ENCODE measurements around the gene PARD6A.

PARD6A gene, protein sequence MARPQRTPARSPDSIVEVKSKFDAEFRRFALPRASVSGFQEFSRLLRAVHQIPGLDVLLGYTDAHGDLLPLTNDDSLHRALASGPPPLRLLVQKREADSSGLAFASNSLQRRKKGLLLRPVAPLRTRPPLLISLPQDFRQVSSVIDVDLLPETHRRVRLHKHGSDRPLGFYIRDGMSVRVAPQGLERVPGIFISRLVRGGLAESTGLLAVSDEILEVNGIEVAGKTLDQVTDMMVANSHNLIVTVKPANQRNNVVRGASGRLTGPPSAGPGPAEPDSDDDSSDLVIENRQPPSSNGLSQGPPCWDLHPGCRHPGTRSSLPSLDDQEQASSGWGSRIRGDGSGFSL

DNA sequence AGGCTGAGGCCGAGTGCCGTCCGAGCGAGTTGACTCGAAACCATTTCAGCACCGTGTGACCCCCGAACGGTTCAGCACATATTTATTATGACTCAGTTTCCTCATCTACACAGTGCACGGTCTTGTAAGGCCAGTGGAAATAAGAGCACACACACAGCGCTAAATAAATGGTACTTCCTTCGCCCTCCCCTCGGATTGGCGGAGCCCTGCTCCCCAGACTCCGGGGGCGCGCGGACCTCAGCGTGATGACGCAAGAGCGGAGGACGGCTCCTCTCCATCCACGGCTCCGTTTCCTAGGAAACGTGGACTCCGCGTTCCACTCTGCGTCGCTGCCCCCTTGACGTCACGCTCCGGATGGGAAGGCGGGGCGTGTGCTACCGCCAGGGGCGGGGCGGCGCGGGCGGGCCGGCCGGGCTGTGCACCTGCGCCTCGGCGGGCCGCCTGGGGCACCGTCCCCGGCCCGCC lies at the start of gene PARD6A:
PARD6A (plus strand) TSS at position 397 of the 465 bp plus-strand sequence. CDS start 79 bp downstream, outside the sequence.
- peak; percentile 98 for DNase-seq

DNA sequence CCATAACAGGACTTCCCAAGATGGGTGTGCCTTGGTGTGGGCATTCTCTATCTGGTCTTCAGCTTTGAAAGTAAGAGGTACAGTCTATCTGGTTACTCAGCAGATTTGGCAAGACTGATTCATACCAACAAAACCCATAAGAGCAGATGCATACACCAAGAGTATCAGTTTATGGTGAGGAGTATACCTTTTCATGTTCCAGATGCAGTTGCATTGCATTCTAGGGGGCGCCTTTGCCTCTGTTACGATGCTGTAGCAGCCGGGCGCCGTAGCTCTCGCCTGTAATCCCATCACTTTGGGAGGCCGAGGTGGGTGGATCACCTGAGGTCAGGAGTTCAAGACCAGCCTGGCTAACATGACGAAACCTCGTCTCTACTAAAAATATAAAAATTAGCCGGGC lies 47.0 kb upstream of the PARD6A start:
- peak; percentile 6 for DNase-seq

DNA sequence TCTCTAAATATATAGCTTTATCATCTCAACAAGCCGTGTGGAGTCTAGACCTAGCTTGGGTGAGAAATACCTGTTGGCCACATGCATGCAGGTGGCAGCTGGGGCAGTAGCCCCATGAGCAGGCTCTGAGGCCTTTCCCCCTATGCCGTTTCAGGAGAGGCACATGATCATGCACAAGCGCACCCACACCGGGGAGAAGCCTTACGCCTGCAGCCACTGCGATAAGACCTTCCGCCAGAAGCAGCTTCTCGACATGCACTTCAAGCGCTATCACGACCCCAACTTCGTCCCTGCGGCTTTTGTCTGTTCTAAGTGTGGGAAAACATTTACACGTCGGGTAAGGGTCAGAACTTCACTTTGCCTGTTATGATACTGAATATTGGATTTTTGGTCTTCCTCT lies 32.5 kb upstream of the PARD6A start:
- no peak for DNase-seq

DNA sequence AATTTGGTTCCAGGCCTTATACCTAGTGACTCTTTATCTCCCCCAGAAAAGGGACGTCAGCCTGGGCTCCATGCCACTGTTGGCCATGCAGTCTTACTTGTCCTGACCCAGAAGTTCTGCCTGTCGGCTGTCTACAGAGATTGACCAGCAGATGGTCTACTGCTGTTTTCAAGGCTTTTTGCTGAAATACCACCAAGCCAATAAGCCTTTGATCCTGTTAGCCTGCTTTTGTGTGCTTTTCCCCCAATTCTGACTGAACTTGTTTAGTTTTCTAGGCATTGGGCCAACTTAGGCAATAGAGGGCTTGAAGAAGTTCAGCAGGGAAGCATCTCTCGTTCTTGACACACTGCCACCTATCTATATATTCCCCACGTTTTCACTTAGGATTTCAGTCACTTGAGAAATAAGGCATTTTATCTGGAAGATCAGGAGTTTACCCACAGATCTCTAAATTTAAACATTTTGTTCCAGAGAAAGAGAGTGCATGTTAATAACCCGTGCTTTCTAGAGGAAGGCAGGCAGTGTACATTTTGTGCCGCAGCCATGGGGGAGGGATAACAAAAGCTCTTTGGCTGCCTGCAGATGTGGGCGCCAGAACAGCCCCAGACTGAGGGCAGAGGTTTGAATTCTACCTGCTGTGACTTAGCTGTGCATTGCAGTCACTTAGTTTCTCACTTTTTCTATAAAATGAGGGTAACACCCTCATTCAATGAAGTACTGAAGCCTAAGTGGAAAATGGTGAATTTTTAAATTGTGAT lies 28.2 kb upstream of the PARD6A start:
- no peak for DNase-seq

DNA sequence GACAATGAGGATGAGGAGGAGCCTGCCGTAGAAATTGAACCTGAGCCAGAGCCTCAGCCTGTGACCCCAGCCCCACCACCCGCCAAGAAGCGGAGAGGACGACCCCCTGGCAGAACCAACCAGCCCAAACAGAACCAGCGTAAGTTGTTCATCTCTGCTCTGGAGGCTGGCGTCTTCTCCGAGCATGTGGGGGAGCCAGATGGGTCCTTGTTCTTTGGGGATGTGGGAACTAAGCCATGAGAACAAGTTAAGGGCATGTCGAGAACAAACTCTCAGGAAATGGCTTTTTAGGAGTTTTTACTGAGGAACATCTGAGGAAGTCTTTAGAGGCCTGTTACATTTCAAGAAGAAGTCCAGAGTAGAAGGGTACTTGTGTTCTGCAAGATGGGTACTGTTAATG lies 24.0 kb upstream of the PARD6A start:
- no peak for DNase-seq

DNA sequence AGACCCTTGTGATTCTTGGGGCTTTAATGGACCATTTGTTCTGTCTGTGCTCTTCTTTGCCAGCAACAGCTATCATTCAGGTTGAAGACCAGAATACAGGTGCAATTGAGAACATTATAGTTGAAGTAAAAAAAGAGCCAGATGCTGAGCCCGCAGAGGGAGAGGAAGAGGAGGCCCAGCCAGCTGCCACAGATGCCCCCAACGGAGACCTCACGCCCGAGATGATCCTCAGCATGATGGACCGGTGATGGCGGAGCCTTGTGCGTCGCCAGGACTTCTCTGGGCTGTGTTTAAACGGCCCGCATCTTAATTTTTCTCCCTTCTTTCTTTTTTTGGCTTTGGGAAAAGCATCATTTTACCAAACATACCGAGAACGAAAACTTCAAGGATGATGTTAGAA lies 23.1 kb upstream of the PARD6A start:
- DNase-seq, result no peak

DNA sequence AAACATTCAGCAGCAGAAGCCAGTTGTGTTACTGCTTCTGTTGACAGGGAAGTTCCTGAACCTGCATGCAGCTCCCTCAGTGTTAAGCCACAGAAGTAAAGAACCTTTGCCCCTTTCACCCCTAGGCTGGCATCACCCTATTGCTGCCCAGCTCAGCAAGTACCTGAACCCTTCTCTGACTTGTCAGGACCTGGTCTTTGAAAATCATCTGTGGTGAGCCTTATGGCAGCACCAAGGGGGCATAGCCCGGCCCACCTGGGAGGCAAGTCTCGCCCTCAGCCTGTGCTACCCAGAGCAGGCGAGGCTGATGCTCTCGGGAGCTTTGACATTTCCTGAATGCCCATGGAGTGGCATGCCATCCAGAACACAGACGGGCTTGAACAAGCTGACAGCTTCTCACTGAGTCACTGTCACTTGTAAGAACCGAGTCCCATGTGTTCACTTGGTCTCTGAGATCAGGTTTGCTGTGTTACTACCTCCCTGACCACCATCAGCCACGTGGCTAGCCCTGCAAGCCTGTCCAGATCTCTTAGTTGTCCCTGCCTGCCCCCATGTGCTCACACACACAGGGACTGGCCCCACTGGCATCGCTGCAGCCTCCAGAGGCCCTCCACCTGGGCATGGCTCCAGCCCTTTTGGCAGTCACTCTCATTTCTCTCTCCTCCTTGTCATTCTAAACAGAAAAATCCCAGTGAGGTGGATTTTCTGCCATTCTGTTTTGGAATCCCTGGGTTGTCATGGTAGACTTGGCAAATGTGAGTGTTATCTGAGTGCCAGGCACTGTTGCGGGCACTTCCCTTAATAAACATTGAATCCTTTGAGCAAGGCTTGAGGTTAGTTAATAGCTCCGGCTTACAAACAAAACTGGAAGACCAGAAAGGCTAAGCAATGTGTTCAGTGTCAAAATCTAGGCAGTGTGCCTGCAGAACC lies 18.7 kb upstream of the PARD6A start:
- no peak for DNase-seq

DNA sequence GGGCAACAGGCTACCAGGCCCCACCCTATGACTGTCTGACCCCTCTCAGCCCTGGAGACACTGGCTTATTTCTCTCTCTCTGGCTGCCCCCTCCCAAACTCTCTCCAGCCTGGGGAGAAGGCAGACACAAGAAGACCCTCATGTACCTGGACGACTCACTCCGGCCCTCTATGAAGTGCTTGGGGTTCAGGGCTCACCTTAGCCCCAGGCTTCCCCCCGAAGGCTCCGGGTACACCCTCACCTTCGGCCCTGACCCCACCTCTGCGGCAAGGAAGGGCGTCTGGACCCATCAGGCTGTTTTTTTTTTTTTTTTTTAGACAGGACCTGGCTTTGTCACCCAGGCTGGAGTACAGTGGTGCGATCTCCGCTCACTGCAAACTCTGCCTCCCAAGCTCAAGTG lies 16.7 kb upstream of the PARD6A start:
- DNase-seq, result no peak

DNA sequence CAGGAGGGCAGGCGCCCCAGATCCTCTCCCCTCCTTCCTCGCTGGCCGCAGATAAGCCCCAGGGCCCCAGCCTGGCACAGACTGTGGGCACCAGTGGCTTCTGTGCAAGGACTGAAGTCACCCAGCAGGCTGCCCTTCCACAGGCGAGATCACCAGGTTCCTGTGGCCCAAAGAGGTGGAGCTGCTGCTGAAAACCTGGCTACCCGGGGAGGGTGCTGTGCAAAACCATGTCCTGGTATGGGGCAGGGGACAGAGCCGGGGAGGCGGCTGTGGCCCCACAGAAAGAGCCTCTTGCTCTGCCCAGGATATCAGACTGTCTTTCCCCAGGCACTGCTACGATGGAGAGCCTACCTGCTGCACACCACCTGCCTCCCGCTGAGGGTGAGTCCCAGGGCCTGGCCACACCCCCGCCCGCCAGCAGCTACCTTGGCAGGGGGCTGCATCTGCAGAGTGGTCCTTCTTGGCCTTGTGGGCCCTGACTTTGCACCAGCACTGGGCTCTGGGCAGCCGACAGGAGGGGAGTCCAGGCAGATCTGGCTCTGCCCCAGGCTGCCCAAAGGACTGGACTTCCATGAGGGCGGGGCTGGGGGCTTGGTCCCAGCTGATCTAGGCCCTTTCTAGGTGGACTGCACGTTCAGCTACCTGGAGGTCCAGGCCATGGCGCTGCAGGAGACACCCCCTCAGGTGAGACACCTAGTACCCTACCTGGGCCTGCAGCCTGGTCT lies 15.2 kb upstream of the PARD6A start:
- no peak for DNase-seq

DNA sequence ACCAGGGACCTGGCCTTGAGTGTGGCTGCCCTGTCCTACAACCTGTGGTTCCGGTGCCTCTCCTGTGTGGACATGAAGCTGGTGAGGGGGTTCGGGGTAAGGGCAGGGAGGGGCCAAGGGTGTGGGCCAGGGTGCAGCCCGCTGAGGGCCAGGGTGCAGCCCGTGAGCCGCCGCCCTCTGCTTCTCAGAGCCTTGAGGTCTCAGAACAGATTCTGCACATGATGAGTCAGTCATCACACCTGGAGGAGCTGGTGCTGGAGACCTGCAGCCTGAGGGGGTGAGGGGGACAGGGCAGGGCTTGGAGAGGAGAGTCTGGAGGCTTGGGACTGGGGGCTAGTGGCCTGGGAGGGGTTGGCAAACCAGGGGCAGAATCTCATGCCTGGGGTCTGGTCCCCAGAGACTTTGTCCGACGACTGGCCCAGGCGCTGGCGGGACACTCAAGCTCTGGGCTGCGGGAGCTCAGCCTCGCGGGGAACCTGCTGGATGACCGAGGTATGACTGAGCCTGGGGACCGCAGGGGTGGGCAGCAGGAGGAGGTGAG lies 13.6 kb upstream of the PARD6A start:
- DNase-seq, result no peak

DNA sequence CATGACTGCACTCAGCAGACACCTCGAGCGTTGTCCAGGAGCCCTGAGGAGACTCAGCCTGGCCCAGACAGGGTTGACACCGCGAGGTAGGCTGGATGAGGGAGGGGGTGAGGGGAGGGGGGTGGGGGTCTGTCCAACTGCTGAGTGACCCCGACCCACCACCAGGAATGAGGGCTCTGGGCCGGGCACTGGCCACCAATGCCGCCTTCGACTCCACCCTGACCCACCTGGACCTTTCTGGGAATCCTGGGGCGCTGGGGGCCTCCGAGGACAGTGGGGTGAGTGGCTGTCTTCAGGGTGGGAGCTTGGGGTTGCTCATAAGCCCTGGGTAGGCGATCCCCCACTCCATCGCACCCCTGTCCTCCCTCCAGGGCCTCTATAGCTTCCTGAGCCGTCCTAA lies 13.1 kb upstream of the PARD6A start:
- DNase-seq, result no peak

DNA sequence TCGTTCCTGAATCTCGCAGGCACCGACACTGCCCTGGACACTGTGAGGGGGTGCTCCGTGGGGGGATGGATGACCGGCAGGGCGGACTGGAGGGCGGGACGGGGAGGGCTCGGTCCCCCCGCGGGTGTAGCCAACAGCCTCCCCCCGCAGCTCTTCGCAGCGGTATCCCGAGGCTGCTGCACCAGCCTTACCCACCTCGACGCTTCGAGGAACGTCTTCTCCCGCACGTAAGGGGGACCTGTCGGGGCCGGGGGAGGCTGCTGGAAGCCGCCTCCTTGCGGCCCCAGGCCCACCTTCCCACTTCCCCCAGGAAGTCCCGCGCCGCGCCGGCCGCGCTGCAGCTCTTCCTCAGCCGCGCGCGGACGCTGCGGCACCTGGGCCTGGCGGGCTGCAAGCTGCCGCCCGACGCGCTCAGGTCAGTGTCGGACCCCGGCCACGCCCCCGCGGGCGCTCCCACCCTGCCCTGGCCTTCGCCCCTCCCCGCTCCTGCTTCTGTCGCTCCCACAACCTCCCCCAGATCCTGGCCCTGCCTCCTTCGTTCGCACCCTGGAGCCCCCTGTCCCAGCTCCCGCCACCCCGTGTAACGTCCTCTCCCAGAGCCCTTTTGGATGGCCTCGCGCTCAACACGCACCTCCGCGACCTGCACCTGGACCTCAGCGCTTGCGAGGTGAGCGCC lies 12.5 kb upstream of the PARD6A start:
- no peak for DNase-seq

DNA sequence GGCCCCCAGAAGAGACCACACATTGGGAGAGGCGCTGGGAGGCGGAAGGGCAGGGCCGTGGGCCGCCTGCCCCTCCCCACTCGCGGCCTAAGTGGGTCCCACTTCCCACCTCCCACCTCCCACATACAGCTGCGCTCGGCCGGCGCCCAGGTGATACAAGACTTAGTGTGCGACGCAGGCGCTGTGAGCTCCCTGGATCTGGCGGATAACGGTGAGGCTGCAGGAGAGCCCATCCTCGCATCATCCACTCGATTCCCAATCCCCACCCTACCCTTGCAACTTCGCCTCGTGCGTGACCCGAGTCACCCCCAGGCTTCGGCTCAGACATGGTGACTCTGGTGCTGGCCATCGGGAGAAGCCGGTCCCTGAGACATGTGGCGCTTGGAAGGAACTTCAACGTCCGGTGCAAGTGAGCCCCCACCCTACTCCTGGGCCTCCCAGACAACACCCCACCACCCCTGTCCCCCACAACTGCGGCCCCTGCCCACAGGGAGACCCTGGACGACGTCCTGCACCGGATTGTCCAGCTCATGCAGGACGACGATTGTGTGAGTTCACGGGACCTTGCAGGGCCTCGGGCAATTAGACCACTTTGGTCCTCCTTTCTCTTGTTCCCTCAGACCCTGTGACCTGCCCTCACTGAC lies 11.9 kb upstream of the PARD6A start:
- DNase-seq, result no peak

DNA sequence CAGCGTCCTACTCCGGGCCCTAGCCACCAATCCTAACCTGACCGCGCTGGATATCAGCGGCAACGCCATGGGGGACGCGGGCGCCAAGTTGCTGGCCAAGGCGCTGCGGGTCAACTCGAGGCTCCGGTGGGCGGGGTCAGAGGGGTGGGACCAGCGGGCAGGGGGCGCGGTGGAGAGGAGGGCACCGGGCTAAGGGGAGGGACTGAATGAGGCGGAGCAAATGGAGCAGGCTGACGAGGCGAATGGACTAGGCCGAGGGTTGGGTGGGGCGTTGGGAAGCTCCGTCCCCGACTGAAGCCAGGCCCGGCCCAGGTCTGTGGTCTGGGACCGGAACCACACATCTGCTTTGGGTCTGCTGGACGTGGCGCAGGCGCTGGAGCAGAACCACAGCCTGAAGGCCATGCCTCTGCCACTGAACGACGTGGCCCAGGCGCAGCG lies 11.2 kb upstream of the PARD6A start:
- DNase-seq, result no peak

DNA sequence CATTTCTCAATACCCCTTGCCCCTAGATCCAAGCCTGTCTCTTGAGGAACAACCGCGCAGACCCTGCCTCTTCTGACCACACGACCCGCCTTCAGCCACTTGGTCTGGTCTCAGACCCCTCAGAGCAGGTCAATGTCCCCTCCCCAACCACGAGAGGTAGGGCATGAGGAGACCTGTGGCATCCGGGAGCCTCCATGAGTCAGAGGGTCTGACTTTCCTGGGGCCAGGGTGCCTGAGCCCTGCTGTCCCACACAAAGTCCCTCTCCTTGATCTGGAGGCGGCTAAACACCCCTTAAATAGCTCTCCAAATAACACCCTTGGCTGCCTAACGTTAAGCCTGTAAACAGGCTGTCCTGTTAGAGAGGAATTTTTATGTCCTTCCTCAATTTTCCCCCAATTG lies 10.7 kb upstream of the PARD6A start:
- DNase-seq, result no peak

DNA sequence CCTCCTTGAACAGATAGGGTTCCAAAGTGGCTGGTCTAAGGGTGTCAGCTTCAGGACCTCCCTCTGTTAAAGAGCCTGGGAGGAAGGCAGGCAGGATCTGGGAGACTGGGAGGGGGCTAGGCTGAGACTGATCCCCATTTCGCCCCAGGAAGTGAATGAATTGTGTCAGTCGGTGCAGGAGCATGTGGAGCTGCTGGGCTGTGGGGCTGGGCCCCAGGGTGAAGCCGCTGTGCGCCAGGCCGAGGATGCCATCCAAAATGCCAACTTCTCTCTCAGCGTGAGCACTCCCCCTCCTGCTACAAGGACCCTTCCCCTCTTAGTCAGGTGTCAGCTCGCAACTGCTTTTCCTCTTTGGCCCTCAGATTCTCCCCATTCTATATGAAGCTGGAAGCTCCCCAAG lies 9.7 kb upstream of the PARD6A start:
- DNase-seq, result no peak

DNA sequence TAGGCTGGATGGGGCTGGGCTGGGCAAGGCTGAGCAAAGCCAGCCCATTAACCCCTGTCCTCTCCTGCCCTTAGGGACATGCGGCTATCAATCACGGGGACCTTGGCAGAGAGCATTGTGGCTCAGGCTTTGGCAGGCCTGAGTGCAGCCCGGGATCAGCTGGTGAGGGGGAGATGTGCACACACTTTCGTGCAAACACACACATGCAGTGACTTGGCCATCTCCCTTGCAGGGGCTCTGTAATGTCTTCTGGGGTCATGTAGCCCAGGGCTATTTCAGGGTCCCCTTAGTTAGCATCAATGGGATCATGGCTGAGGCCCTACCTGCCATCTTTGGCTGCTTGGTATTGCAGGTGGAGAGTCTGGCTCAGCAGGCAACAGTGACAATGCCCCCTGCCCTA lies 8.9 kb upstream of the PARD6A start:
- no peak for DNase-seq

DNA sequence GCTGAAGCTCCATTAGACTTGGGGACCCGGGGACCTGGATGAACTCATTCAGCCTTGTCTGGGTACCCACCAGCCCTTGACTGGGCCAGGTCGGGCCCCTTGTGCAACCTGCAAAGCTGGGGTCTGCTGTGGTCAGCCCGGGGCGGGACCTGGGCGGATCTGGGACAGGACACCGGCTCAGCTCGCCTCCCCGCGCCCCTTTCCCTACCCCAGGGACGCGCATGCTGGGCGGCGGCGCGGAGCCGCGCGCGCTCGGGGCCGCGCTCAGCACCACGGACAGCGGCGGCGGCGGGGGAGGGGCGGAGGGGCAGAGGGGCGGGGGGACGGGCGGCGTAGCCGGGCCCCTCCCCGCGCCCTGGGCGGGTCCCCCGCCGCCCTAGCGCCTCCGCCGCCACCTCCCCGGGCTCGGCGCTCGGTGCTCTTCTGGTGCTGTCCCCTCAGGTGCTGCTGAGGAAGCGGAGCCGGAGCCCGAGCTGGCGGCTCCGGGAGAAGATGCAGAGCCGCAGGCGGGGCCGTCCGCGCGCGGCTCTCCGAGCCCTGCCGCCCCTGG lies 8.1 kb upstream of the PARD6A start:
- no peak for DNase-seq

DNA sequence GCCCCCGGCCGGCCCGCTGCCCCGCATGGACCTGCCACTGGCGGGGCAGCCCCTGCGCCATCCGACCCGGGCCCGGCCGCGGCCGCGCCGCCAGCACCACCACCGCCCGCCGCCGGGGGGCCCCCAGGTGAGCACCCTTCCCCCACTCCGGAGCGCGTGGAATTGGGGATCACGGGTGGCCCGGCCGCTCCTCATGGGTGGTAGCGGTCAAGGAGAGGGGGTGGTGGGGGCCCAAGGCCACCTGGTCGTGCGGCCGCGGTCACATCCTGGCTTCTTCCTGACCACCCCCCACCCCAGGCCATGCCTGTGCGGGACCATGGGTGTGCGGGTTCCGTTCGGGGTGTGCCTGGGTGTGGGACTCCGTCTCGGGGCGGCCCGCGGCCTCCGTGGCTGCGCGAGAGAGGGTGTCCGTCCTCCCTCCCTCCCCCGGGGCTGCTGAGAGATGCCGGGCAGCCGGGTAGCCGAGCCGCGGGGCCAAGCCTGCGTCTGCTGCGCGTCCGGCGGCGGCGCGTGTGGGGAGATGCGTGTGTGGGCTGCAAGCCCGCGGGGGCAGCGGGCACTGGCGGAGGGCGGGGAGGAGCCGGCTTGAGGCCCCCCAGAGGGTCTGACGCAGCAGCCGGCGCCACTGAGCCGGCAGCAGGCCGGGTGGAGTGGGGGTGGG lies 7.5 kb upstream of the PARD6A start:
- no peak for DNase-seq

DNA sequence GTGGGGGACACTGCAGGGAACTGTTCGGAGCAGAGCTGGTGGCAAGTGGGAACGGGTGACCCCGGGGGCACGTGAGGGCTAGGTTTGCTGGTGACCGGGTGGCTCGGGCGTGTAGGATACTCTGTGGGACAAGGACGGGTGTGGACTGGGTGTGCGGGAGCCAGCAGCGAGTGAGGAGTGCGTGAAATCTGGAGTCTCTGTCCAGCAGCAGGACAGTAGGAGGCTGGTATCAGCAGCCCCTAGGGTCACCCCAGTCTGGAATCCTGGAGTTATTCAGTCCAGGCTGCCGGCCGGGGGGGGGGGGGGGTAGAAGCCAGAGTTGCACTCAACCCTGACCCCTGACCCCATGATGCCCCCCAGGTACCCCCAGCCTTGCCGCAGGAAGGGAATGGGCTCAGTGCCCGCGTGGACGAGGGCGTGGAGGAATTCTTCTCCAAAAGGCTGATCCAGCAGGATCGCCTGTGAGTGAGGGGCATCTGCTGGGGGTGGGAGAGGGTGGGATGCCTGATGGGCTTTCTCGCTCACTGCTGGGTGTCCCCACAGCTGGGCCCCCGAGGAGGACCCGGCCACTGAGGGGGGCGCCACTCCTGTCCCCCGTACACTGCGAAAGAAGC lies 6.9 kb upstream of the PARD6A start:
- no peak for DNase-seq

Measured in activated CD4-positive, alpha-beta T cell treated with anti-CD3 and anti-CD28 coated beads, Interleukin-2, amount 50 U/mL, for 16 hours (primary cell).